Peyer's patch (tissue), 4 donors: ENCODE results near the gene KLHL7. TPM values are rescaled to one million over a fixed set of nuclear protein-coding genes. Genes with fewer than 3 reads are reported as not detected.
"Not testable (repeated sequence)": the region's sequence is repeated elsewhere in the genome, so short reads cannot be mapped to it uniquely, and the experiment has no call there.

Experiments
- DNase-seq, 3 donors: peaks; one replicate each; pipeline ENCODE4 v3.0.0-alpha.2; 2017 to 2019
- H3K27ac ChIP-seq, 4 donors: fragments of 200-600 bp; sonication (generic); one replicate each; pipeline ENCODE4 v1.5.1; 2016 to 2019
- H3K27me3 ChIP-seq, 2 donors: fragments of 200-600 bp; sonication (generic); one replicate each; pipeline ENCODE4 v1.5.1; 2019
- H3K36me3 ChIP-seq, 3 donors: fragments of 200-600 bp; sonication (generic); one replicate each; pipeline ENCODE4 v1.5.1; 2016 to 2019
- H3K4me1 ChIP-seq, 4 donors: fragments of 200-600 bp; sonication (generic); one replicate each; pipeline ENCODE4 v1.5.1; 2016 to 2019
- H3K4me3 ChIP-seq, 4 donors: fragments of 200-600 bp; sonication (generic); 1 replicate in 3 of 4; 2 replicates in 1 of 4; pipeline ENCODE4 v1.5.1; 2016 to 2019; ENCODE audit warnings: mild to moderate bottlenecking in 1 of 4
- H3K9me3 ChIP-seq, 4 donors: fragments of 200-600 bp; sonication (generic); one replicate each; pipeline ENCODE4 v1.5.1; 2016 to 2019; ENCODE audit warnings: mild to moderate bottlenecking in 1 of 4
- POLR2A ChIP-seq, 2 donors: fragments of 450-650 bp; IDR thresholded peaks; one replicate each; pipeline ENCODE4 v1.5.1; 2017; ENCODE audit warnings: antibody characterized with exemption in 2 of 2, mild to moderate bottlenecking in 2 of 2, moderate library complexity in 2 of 2
- total RNA-seq, 4 donors: library from RNA; depleted of rRNA; stranded (reverse); fragments of >200 nt; gene quantifications; one replicate each; pipeline ENCODE4 v1.1.0, GENCODE V29; 2016
- TF ChIP-seq, protein P1 (sequence below), 6 experiments: fragments of 450-650 bp in 4 of 6; fragments of 200-600 bp in 2 of 6; sonication (generic) in 1 of 6; IDR thresholded peaks; one replicate each; pipeline ENCODE4 v1.5.1; 2017 to 2019; ENCODE audit warnings: antibody characterized with exemption in 6 of 6, mild to moderate bottlenecking in 3 of 6, moderate library complexity in 1 of 6

KLHL7 gene
- total RNA-seq, 4 donors from 2014 or later: 16.7 to 53.6 (median 23.1) TPM

- Histone ChIP-seq H3K36me3 (no peaks in the 10 kb centered on the region), H3K4me1 (no peaks in the 10 kb centered on the region), H3K4me3 (no peak overlapping the region), H3K27me3 (no peaks in the 10 kb centered on the region), H3K9me3 (no peaks in the 10 kb centered on the region), H3K27ac (no peak overlapping the region)
- no peak for TF ChIP-seq POLR2A (IDR thresholded peaks at IDR 0.05)
- TF ChIP-seq, protein P1, sequence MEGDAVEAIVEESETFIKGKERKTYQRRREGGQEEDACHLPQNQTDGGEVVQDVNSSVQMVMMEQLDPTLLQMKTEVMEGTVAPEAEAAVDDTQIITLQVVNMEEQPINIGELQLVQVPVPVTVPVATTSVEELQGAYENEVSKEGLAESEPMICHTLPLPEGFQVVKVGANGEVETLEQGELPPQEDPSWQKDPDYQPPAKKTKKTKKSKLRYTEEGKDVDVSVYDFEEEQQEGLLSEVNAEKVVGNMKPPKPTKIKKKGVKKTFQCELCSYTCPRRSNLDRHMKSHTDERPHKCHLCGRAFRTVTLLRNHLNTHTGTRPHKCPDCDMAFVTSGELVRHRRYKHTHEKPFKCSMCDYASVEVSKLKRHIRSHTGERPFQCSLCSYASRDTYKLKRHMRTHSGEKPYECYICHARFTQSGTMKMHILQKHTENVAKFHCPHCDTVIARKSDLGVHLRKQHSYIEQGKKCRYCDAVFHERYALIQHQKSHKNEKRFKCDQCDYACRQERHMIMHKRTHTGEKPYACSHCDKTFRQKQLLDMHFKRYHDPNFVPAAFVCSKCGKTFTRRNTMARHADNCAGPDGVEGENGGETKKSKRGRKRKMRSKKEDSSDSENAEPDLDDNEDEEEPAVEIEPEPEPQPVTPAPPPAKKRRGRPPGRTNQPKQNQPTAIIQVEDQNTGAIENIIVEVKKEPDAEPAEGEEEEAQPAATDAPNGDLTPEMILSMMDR (IDR thresholded peaks at IDR 0.05): no peak
- no peak for DNase-seq
Observed at GRCh38 chr7:23120106-23120505, 14.5 kb downstream of the KLHL7 start.

- no peaks in the 10 kb centered on the region for H3K27me3 ChIP-seq
- H3K9me3 ChIP-seq: no peaks in the 10 kb centered on the region
- DNase-seq: no peak
- H3K36me3 ChIP-seq: peaks cover 0 to 9% (median 0%) of the 10 kb centered on the region in 3 donors
- H3K27ac ChIP-seq: no peak overlapping the region
- TF ChIP-seq POLR2A (IDR thresholded peaks at IDR 0.05): no peak
- TF ChIP-seq, protein P1 (IDR thresholded peaks at IDR 0.05): no peak
- H3K4me1 ChIP-seq: no peaks in the 10 kb centered on the region
- H3K4me3 ChIP-seq: no peak overlapping the region
Observed at GRCh38 chr7:23121165-23121564, 15.6 kb downstream of the KLHL7 start.

DNA sequence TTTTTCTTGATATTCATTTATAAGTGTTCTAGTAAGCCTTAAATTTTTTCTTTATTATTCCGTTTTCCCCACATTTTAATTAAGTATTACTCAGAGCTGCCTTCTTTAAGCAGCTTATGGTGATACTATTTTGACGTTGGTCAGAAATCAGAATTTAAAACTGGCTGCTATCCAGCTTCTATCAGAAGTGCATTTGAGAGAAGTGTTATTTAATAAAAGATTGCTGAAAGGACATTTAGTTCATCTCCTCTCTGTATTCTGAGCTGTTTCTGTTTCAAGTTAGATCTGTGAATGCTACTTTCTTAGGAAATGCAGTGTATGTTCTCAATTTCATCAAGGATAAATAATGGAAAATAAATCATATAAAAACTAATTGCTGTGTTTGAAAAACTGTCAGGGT, 17.4 kb downstream of the KLHL7 start:
- H3K27me3 ChIP-seq: no peaks in the 10 kb centered on the region
- no peak for TF ChIP-seq POLR2A (IDR thresholded peaks at IDR 0.05)
- TF ChIP-seq, protein P1 (IDR thresholded peaks at IDR 0.05): no peak

DNA sequence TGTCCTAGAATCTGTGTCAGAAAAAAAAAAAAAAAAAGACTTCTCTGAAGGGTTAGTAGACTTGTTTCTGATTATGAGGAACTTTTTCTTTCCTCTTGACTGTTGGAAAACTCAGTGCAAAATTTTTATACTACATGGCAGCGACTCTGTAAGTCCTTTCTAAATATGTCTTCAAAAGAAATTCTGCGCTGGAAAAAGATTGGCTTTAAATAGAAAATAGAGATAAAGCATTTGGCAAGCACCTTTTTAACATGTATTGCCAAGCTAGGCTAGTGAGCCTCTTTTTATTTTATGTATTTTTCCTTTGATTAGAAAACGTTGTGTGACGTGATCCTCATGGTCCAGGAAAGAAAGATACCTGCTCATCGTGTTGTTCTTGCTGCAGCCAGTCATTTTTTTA, 17.9 kb downstream of the KLHL7 start:
- TF ChIP-seq, protein P1 (IDR thresholded peaks at IDR 0.05): no peak
- TF ChIP-seq POLR2A (IDR thresholded peaks at IDR 0.05): no peak
- Histone ChIP-seq H3K9me3 (no peaks in the 10 kb centered on the region), H3K36me3 (peaks cover 0 to 16% (median 0%) of the 10 kb centered on the region in 3 donors), H3K4me1 (no peaks in the 10 kb centered on the region), H3K27ac (no peak overlapping the region), H3K27me3 (no peaks in the 10 kb centered on the region), H3K4me3 (no peak overlapping the region)
- DNase-seq: no peak

More for the DNA sequence above, 17.4 kb downstream of the KLHL7 start:
- peaks cover 0 to 16% (median 0%) of the 10 kb centered on the region in 3 donors for H3K36me3 ChIP-seq
- H3K27ac ChIP-seq: no peak overlapping the region
- DNase-seq: no peak
- H3K9me3 ChIP-seq: no peaks in the 10 kb centered on the region
- no peaks in the 10 kb centered on the region for H3K4me1 ChIP-seq
- no peak overlapping the region for H3K4me3 ChIP-seq

DNA sequence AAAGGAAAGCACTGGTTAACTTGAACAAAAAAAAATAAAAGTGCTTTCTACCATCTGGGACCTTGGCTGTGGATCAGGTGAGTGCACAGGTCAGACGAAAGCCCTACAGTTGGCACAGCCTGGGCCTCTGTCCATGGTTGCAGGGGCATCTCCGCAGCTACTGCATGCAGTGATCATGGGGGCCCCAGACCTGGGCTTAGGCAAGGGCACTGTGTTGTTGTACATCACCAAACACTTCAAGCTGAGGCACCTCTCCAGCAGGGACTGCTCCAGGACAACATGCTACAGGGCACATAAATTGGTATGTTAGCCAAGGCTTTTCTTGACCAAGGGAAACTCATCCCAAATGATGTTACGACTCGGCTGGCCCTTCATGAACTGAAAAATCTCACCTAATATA, 23.5 kb downstream of the KLHL7 start:
- no peak overlapping the region for H3K27ac ChIP-seq
- no peak overlapping the region for H3K4me3 ChIP-seq
- H3K9me3 ChIP-seq: no peaks in the 10 kb centered on the region
- no peak for DNase-seq
- H3K36me3 ChIP-seq: peaks cover 0 to 16% (median 0%) of the 10 kb centered on the region in 3 donors
- H3K4me1 ChIP-seq: no peaks in the 10 kb centered on the region
- TF ChIP-seq, protein P1 (IDR thresholded peaks at IDR 0.05): no peak
- TF ChIP-seq POLR2A (IDR thresholded peaks at IDR 0.05): no peak
- H3K27me3 ChIP-seq: no peaks in the 10 kb centered on the region

GRCh38 chr7:23131799-23132198, 26.2 kb downstream of the KLHL7 start:
- DNase-seq, H3K27ac ChIP-seq, H3K4me3 ChIP-seq, H3K27me3 ChIP-seq, H3K4me1 ChIP-seq, H3K36me3 ChIP-seq, H3K9me3 ChIP-seq: not testable (repeated sequence)
